Measurements from ENCODE around the gene FAM89B. TPM values are rescaled to one million over a fixed set of nuclear protein-coding genes. Genes with fewer than 3 reads are reported as not detected.

Gene FAM89B
- total and polyA plus RNA-seq, 2 of the 8 experiments (the other 6 are each of a cell fraction or from before 2014, with no cell fraction given), result 15.8 to 32.4 TPM

GRCh38 chr11:65540290-65541092 lies 31.8 kb upstream of the FAM89B start (continued):
- TF ChIP-seq TBP (IDR thresholded peaks at IDR 0.05; ENCODE audit: low read depth, low read length) (0 out of 2 replicates have a peak, but pooled peaks have one; percentile 33), FOSL1 (IDR thresholded peaks at IDR 0.05; ENCODE audit: insufficient read depth, low read depth, low read length) (no peak), RNF2 (IDR thresholded peaks at IDR 0.05; ENCODE audit: borderline replicate concordance, low read depth, low read length, missing control alignments, poor library complexity, severe bottlenecking) (no peak), EGR1 (IDR thresholded peaks at IDR 0.05; ENCODE audit: borderline replicate concordance, low read depth, low read length) (no peak), EP300 (IDR thresholded peaks at IDR 0.05; ENCODE audit: borderline replicate concordance in 1 of 2, low read depth in 2 of 2, low read length in 2 of 2) (no peak), RXRA (IDR thresholded peaks at IDR 0.05; ENCODE audit: insufficient read depth, low read depth, low read length) (no peak), POLR2AphosphoS5 (IDR thresholded peaks at IDR 0.05; ENCODE audit: low read depth, low read length) (peak; percentile 68; the same call in 1 of the 2 replicates), TAF1 (IDR thresholded peaks at IDR 0.05; ENCODE audit: low read depth, low read length) (no peak), TAF7 (optimal IDR thresholded peaks at IDR 0.05; ENCODE audit: borderline replicate concordance, low read depth, low read length) (no peak), KDM5A (IDR thresholded peaks at IDR 0.05; ENCODE audit: low read length) (0 out of 2 replicates have a peak, but pooled peaks have one; percentile 38), ASH2L (IDR thresholded peaks at IDR 0.05; ENCODE audit: low read length) (peak; percentile 14), USF2 (IDR thresholded peaks at IDR 0.05; ENCODE audit: low read length) (peak; percentile 46; the same call in 1 of the 2 replicates), NRF1 (IDR thresholded peaks at IDR 0.05; ENCODE audit: low read depth, low read length) (no peak), CTBP2 (IDR thresholded peaks at IDR 0.05; ENCODE audit: borderline replicate concordance, insufficient read depth, insufficient read length, low read length) (no peak), RBBP5 (IDR thresholded peaks at IDR 0.05; ENCODE audit: borderline replicate concordance, low read depth, low read length) (no peak), CEBPB (IDR thresholded peaks at IDR 0.05; ENCODE audit: low read depth, low read length) (peak; percentile 68), GTF2F1 (IDR thresholded peaks at IDR 0.05; ENCODE audit: borderline replicate concordance, low read depth, low read length) (peak; percentile 71; the same call in 1 of the 2 replicates), SIRT6 (IDR thresholded peaks at IDR 0.05; ENCODE audit: low read length) (no peak), RAD21 (IDR thresholded peaks at IDR 0.05 in 1 of 2, conservative IDR thresholded peaks at IDR 0.05 in 1 of 2; ENCODE audit: low read depth in 2 of 2, low read length in 2 of 2) (peak; percentile 74 to 81), SIN3A (conservative IDR thresholded peaks at IDR 0.05 in 1 of 2, IDR thresholded peaks at IDR 0.05 in 1 of 2; ENCODE audit: low read depth in 1 of 2, low read length in 2 of 2) (0 out of 4 replicates have a peak, but pooled peaks of 1 of the 2 experiments have one; percentile 51), CHD1 (IDR thresholded peaks at IDR 0.05; ENCODE audit: low read depth, low read length) (no peak)

Measured in H1 (cell line).